Measurements from ENCODE around the gene TUT7. TPM values are rescaled to one million over a fixed set of nuclear protein-coding genes. Genes with fewer than 3 reads are reported as not detected.

The TUT7 gene
- total and polyA plus RNA-seq, 2 experiments from 2014 or later = 16.5 to 18.8 TPM

DNA sequence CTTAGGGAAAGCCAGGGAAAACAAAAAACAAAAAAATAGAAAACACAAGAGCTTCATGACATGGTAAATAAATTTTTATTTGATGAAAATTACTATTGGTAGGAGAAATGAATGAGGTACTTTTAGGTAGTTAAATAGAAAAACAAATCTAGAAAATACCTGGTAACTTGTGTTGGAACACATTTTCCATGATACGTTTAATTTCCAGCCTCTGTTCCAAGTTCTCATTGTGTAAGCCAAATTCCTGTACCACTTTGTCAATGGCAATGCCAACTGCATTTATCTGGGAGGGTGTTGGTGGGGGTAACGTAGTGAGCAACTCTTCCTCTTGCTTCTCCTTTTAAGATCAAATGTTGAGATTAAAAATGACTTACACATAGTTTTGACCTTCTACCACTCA, 9.4 kb downstream of the TUT7 start:
- H2AFZ ChIP-seq = no peak overlapping the region
- H3K27ac ChIP-seq = no peak overlapping the region
- H3K9ac ChIP-seq = no peak overlapping the region
- no peaks in the 10 kb centered on the region for H3K9me2 ChIP-seq (ENCODE audit: insufficient read depth)
- peaks cover 69% of the 10 kb centered on the region for H3K79me2 ChIP-seq (ENCODE audit: insufficient read depth)
- H3K4me2 ChIP-seq (ENCODE audit: unreplicated experiment) = no peak overlapping the region
- no peaks in the 10 kb centered on the region for H4K20me1 ChIP-seq (ENCODE audit: insufficient read depth)
- peaks cover 46% of the 10 kb centered on the region for H3F3A ChIP-seq (ENCODE audit: insufficient read depth)
- DNase-seq = no peak
- H3K4me3 ChIP-seq = no peak overlapping the region
- 90 to 95% methylated on average over 2 of the region's 2 CpGs for WGBS, 2 experiments (ENCODE audit: low coverage in 1 of 2, low lambda C conversion rate in 2 of 2, missing lambda C conversion rate in 2 of 2)
- H3K4me1 ChIP-seq (ENCODE audit: insufficient read depth) = peaks cover 43% of the 10 kb centered on the region
- H3K36me3 ChIP-seq (ENCODE audit: low read depth) = peaks cover 64% of the 10 kb centered on the region
- TF ChIP-seq EZH2 (IDR thresholded peaks at IDR 0.05; ENCODE audit: insufficient read depth, poor library complexity, severe bottlenecking) = no peak
- TF ChIP-seq EZH2phosphoT487 (IDR thresholded peaks at IDR 0.05; ENCODE audit: insufficient read depth, low read depth) = no peak
- no peaks in the 10 kb centered on the region for H3K27me3 ChIP-seq (replicated peaks; ENCODE audit: insufficient read depth)
- no peaks in the 10 kb centered on the region for H3K9me3 ChIP-seq (ENCODE audit: low read depth)
- in situ Hi-C loops (cut with MboI) = no loop called here

DNA sequence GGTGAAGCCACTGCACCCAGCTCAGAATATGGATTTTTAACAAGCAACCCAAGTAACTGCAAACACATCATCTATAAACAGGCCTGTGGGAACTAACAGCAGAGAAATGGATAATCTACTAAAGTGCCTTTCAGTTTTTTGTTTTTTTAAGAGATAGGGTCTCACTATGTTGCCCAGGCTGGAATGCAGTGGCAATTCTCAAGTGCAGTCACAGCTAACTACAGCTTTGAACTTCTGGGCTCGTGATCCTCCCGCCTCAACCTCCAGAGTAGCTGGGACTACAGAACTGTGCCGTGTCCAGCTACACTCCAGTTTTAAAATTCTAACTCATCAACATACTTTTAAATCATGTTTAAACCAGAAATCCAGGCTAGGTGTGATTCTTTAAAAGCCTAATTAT, 11.9 kb downstream of the TUT7 start:
- Histone ChIP-seq H4K20me1 (ENCODE audit: insufficient read depth) (no peaks in the 10 kb centered on the region), H3K4me2 (ENCODE audit: unreplicated experiment) (no peak overlapping the region), H3K27me3 (replicated peaks; ENCODE audit: insufficient read depth) (no peaks in the 10 kb centered on the region), H2AFZ (no peak overlapping the region), H3F3A (ENCODE audit: insufficient read depth) (peaks cover 34% of the 10 kb centered on the region), H3K9me3 (ENCODE audit: low read depth) (no peaks in the 10 kb centered on the region), H3K9ac (no peak overlapping the region), H3K79me2 (ENCODE audit: insufficient read depth) (peaks cover 46% of the 10 kb centered on the region), H3K4me1 (ENCODE audit: insufficient read depth) (peaks cover 33% of the 10 kb centered on the region), H3K9me2 (ENCODE audit: insufficient read depth) (no peaks in the 10 kb centered on the region), H3K27ac (no peak overlapping the region), H3K4me3 (no peak overlapping the region), H3K36me3 (ENCODE audit: low read depth) (peaks cover 86% of the 10 kb centered on the region)
- TF ChIP-seq EZH2 (IDR thresholded peaks at IDR 0.05; ENCODE audit: insufficient read depth, poor library complexity, severe bottlenecking) (no peak), EZH2phosphoT487 (IDR thresholded peaks at IDR 0.05; ENCODE audit: insufficient read depth, low read depth) (no peak)
- 89 to 93% methylated on average over 3 of the region's 3 CpGs for WGBS, 2 experiments (ENCODE audit: low coverage in 1 of 2, low lambda C conversion rate in 2 of 2, missing lambda C conversion rate in 2 of 2)
- DNase-seq = no peak
- in situ Hi-C loops (cut with MboI) = no loop called here

DNA sequence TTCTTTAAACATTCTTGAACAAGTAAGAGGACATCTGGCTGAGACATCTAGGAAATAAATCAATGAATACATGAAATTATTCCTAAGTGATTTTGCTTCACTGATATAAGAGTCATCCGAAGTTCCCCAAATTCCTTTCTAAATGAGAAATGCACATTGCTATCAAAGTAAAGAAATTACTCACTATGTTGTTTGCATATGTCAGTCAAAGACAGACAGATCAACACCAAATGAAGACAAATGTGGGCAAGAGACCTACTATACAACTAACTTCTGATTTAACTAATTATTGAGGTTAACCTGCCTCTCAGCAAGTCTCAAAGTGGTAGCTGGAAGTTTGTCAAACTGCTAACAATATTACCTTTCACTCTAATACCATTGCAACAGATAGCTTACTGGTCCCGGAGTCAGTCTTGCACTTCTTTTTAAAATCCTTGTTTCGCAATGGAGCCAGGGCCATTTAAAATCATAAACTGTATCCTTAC, 13.2 kb downstream of the TUT7 start:
- no peak overlapping the region for H3K4me3 ChIP-seq
- peak overlapping the region; percentile 13 for H3K27ac ChIP-seq
- DNase-seq = peak; percentile 40
- H3F3A ChIP-seq (ENCODE audit: insufficient read depth) = peaks cover 34% of the 10 kb centered on the region
- no peaks in the 10 kb centered on the region for H4K20me1 ChIP-seq (ENCODE audit: insufficient read depth)
- H3K4me1 ChIP-seq (ENCODE audit: insufficient read depth) = peaks cover 28% of the 10 kb centered on the region
- no peak overlapping the region for H3K9ac ChIP-seq
- H2AFZ ChIP-seq = no peak overlapping the region
- TF ChIP-seq EZH2phosphoT487 (IDR thresholded peaks at IDR 0.05; ENCODE audit: insufficient read depth, low read depth) = no peak
- no peak for TF ChIP-seq EZH2 (IDR thresholded peaks at IDR 0.05; ENCODE audit: insufficient read depth, poor library complexity, severe bottlenecking)
- peaks cover 33% of the 10 kb centered on the region for H3K79me2 ChIP-seq (ENCODE audit: insufficient read depth)
- no peaks in the 10 kb centered on the region for H3K9me2 ChIP-seq (ENCODE audit: insufficient read depth)
- H3K27me3 ChIP-seq (replicated peaks; ENCODE audit: insufficient read depth) = no peaks in the 10 kb centered on the region
- peak overlapping the region; percentile 42 for H3K4me2 ChIP-seq (ENCODE audit: unreplicated experiment)
- peaks cover 94% of the 10 kb centered on the region for H3K36me3 ChIP-seq (ENCODE audit: low read depth)
- H3K9me3 ChIP-seq (ENCODE audit: low read depth) = no peaks in the 10 kb centered on the region
- 58 to 68% methylated on average over 3 of the region's 3 CpGs for WGBS, 2 experiments (ENCODE audit: low coverage in 1 of 2, low lambda C conversion rate in 2 of 2, missing lambda C conversion rate in 2 of 2)
- in situ Hi-C loops (cut with MboI) = no loop called here

DNA sequence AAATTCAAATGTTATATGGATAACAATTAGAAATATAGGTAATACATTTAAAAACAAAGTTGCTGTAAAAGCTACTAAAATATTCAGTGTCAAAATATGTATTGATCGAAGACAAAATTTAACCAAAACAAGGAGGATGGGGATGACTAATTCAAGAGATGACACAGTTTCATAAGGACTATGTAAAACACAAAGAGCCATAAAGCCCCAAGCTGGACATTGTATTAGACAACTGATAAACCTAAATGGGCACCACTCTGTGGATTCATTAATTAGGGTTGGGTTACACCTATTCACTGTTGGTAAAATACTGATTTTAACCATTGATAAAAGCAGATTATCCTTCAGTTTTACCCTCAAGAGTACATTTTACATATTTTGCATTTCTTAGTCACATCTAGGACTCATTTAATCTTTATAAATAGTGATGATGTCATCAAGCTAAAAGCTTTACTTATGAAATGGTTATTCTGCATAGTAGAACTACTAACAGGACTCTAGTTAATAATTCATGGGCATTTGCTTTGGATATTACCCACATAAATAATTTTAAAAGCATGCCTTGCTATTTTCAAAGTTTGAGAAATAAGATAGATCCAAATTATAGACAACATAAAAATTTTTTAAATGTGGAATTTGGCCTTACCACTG, 13.7 kb downstream of the TUT7 start:
- DNase-seq = peak; percentile 65
- Histone ChIP-seq H3K27ac (peak overlapping the region; percentile 13), H4K20me1 (ENCODE audit: insufficient read depth) (no peaks in the 10 kb centered on the region), H3K4me2 (ENCODE audit: unreplicated experiment) (peak overlapping the region; percentile 42), H3K27me3 (replicated peaks; ENCODE audit: insufficient read depth) (no peaks in the 10 kb centered on the region), H3K79me2 (ENCODE audit: insufficient read depth) (peaks cover 28% of the 10 kb centered on the region), H3F3A (ENCODE audit: insufficient read depth) (peaks cover 34% of the 10 kb centered on the region), H3K9me2 (ENCODE audit: insufficient read depth) (no peaks in the 10 kb centered on the region), H2AFZ (no peak overlapping the region), H3K9ac (no peak overlapping the region), H3K36me3 (ENCODE audit: low read depth) (peaks cover 94% of the 10 kb centered on the region), H3K9me3 (ENCODE audit: low read depth) (no peaks in the 10 kb centered on the region), H3K4me3 (no peak overlapping the region), H3K4me1 (ENCODE audit: insufficient read depth) (peaks cover 28% of the 10 kb centered on the region)
- TF ChIP-seq EZH2phosphoT487 (IDR thresholded peaks at IDR 0.05; ENCODE audit: insufficient read depth, low read depth) = no peak
- no peak for TF ChIP-seq EZH2 (IDR thresholded peaks at IDR 0.05; ENCODE audit: insufficient read depth, poor library complexity, severe bottlenecking)
- WGBS, 2 experiments (ENCODE audit: low coverage in 1 of 2, low lambda C conversion rate in 2 of 2, missing lambda C conversion rate in 2 of 2) = 37% methylated on average over 1 of the region's 1 CpG
- in situ Hi-C loops (cut with MboI) = no loop called here
